Measurements from ENCODE around the gene POGK.

The POGK gene

DNA sequence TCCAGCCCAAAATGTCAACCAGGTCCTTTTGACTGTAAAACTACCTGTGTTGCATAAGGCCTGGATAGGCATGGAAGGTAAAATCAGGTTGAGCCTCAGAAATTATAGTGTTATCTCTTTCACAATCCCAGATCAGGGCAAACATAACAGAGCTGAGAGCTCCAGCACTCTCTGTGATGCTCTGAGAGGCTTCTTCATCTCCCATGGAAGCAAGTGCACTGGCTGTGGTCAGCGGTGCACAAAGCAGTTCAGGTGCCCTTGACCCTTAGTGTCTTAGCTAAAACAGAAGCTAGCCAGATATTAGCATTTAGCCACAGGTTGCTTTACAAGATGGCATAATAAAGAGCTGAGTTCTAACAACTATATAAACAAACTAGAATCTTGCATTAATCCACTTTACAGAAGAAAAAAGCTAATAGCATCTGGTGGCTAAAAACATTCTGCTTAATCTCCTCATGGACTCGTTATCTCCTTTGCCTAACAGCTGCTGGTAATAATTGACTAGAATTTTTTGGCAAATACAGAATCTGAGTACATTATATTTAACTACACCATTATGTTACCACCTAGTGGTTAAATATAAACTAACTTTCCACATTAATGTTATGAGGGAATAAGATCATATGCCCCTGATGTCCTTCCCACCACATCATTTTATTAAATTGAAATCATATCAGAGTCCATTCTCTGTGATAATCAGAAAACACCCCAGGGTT, 25.6 kb upstream of the POGK start:
- Histone ChIP-seq H3K36me3 (ENCODE audit: insufficient read depth) (no peaks in the 10 kb centered on the region), H4K20me1 (ENCODE audit: insufficient read depth) (no peaks in the 10 kb centered on the region), H3K9ac (no peak overlapping the region), H3K4me2 (no peak overlapping the region), H3K4me1 (ENCODE audit: low read depth, poor library complexity, severe bottlenecking) (no peaks in the 10 kb centered on the region), H3K27me3 (ENCODE audit: insufficient read depth, low read depth) (no peaks in the 10 kb centered on the region), H3K4me3 (IDR thresholded peaks at IDR 0.05; ENCODE audit: insufficient read depth, low read depth, low read length) (no peak overlapping the region), H2AFZ (ENCODE audit: low read depth) (no peak overlapping the region), H3K27ac (no peak overlapping the region), H3K79me2 (ENCODE audit: insufficient read depth, low read depth) (no peaks in the 10 kb centered on the region)
- TF ChIP-seq, protein P1, sequence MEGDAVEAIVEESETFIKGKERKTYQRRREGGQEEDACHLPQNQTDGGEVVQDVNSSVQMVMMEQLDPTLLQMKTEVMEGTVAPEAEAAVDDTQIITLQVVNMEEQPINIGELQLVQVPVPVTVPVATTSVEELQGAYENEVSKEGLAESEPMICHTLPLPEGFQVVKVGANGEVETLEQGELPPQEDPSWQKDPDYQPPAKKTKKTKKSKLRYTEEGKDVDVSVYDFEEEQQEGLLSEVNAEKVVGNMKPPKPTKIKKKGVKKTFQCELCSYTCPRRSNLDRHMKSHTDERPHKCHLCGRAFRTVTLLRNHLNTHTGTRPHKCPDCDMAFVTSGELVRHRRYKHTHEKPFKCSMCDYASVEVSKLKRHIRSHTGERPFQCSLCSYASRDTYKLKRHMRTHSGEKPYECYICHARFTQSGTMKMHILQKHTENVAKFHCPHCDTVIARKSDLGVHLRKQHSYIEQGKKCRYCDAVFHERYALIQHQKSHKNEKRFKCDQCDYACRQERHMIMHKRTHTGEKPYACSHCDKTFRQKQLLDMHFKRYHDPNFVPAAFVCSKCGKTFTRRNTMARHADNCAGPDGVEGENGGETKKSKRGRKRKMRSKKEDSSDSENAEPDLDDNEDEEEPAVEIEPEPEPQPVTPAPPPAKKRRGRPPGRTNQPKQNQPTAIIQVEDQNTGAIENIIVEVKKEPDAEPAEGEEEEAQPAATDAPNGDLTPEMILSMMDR (conservative IDR thresholded peaks at IDR 0.05; ENCODE audit: low read depth, low read length): 0 out of 2 replicates have a peak, but pooled peaks have one; percentile 19

DNA sequence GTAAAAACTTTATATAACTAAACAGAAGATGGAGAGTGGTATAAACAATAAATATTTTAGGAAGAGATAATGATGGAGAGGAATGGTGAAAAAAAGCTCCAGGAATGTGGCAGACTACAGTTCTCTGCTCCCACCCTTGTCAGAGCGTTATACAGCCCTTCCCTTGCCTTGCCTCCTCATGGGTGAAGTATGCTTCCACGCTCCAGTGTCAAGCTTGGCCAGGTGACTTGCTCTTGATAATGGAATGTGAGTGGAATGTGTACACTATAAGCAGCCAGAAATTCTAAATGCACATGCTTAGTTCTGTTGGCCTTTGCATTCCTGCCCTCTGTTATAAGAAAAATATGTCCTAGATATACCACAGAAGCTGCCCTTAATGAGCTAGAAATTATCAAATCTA, 24.7 kb upstream of the POGK start:
- Histone ChIP-seq H3K4me1 (ENCODE audit: low read depth, poor library complexity, severe bottlenecking) (no peaks in the 10 kb centered on the region), H4K20me1 (ENCODE audit: insufficient read depth) (no peaks in the 10 kb centered on the region), H3K79me2 (ENCODE audit: insufficient read depth, low read depth) (no peaks in the 10 kb centered on the region), H2AFZ (ENCODE audit: low read depth) (no peak overlapping the region), H3K4me3 (IDR thresholded peaks at IDR 0.05; ENCODE audit: insufficient read depth, low read depth, low read length) (no peak overlapping the region), H3K27me3 (ENCODE audit: insufficient read depth, low read depth) (no peaks in the 10 kb centered on the region), H3K36me3 (ENCODE audit: insufficient read depth) (no peaks in the 10 kb centered on the region), H3K27ac (no peak overlapping the region), H3K4me2 (no peak overlapping the region), H3K9ac (no peak overlapping the region)
- TF ChIP-seq, protein P1 (conservative IDR thresholded peaks at IDR 0.05; ENCODE audit: low read depth, low read length): no peak

DNA sequence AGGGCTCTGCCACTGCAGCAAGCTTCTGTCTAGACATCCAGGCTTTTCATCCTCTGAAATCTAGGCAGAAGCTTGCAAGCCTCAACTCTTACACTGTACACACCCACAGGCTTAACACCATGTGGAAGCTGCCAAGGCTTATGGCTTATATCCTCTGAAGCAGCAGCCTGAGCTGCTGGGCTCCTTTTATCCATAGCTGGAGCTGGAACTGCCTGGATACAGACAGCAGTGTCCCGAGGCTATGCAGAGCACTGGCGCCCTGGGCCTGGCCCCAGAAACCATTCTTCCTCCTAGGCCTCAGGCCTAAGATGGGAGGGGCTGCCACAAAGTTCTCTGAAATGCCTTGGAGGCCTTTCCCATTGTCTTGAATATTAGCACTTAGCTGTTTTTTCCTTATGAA, 19.3 kb upstream of the POGK start:
- H2AFZ ChIP-seq (ENCODE audit: low read depth): no peak overlapping the region
- no peak overlapping the region for H3K9ac ChIP-seq
- no peaks in the 10 kb centered on the region for H3K79me2 ChIP-seq (ENCODE audit: insufficient read depth, low read depth)
- H3K4me1 ChIP-seq (ENCODE audit: low read depth, poor library complexity, severe bottlenecking): no peaks in the 10 kb centered on the region
- no peak overlapping the region for H3K4me2 ChIP-seq
- no peaks in the 10 kb centered on the region for H4K20me1 ChIP-seq (ENCODE audit: insufficient read depth)
- H3K4me3 ChIP-seq (IDR thresholded peaks at IDR 0.05; ENCODE audit: insufficient read depth, low read depth, low read length): no peak overlapping the region
- TF ChIP-seq, protein P1 (conservative IDR thresholded peaks at IDR 0.05; ENCODE audit: low read depth, low read length): no peak
- no peaks in the 10 kb centered on the region for H3K36me3 ChIP-seq (ENCODE audit: insufficient read depth)
- H3K27ac ChIP-seq: no peak overlapping the region
- no peaks in the 10 kb centered on the region for H3K27me3 ChIP-seq (ENCODE audit: insufficient read depth, low read depth)

DNA sequence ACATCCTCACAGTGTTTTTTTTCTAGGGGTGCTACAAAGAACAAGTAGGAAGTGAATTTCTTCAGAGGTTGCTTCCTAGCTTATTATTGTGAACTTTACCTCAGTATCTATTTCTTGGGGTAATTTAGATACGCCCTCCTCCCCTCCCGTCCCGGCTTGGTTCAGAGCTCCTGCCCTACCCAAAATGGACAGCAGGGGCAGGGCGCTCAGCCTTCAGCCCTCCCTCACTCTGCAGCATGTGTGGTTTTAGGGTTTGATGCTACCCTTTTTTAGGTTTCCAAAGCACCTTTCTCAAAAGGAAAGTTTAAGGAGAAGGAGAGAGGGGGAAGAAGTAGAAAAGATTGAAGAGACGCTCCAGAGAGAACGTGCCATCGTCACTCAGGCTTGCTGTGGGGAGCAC, 16.9 kb upstream of the POGK start:
- no peak overlapping the region for H3K4me2 ChIP-seq
- TF ChIP-seq, protein P1 (conservative IDR thresholded peaks at IDR 0.05; ENCODE audit: low read depth, low read length): peak; percentile 43; the same call in 1 of the 2 replicates
- H3K4me1 ChIP-seq (ENCODE audit: low read depth, poor library complexity, severe bottlenecking): no peaks in the 10 kb centered on the region
- H3K27ac ChIP-seq: no peak overlapping the region
- H2AFZ ChIP-seq (ENCODE audit: low read depth): no peak overlapping the region
- no peaks in the 10 kb centered on the region for H3K36me3 ChIP-seq (ENCODE audit: insufficient read depth)
- H3K79me2 ChIP-seq (ENCODE audit: insufficient read depth, low read depth): no peaks in the 10 kb centered on the region
- H3K27me3 ChIP-seq (ENCODE audit: insufficient read depth, low read depth): no peaks in the 10 kb centered on the region
- no peak overlapping the region for H3K9ac ChIP-seq
- no peak overlapping the region for H3K4me3 ChIP-seq (IDR thresholded peaks at IDR 0.05; ENCODE audit: insufficient read depth, low read depth, low read length)
- no peaks in the 10 kb centered on the region for H4K20me1 ChIP-seq (ENCODE audit: insufficient read depth)
